ENCODE results near the gene NDUFS3.
"Not testable (repeated sequence)": the region's sequence is repeated elsewhere in the genome, so short reads cannot be mapped to it uniquely, and the experiment has no call there.

NDUFS3 gene

DNA sequence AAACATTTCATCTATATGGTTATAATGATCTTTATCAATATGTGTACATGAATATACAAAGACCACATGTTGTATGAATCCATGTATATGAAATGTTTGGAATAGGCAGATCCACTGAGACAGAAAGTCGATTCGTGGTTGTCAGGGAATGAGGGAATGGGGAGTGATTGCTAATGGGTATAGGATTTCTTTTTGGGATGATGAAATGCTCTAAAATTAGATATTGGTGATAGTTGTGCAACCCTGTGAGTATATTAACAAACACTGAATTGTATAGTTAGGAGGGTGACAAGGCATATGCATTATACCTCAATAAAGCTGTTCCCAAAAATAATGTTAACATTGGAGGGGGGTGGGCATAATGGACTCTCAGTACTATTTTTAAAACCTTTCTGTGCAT lies 18.4 kb upstream of the NDUFS3 start:
- TF ChIP-seq, protein P1, sequence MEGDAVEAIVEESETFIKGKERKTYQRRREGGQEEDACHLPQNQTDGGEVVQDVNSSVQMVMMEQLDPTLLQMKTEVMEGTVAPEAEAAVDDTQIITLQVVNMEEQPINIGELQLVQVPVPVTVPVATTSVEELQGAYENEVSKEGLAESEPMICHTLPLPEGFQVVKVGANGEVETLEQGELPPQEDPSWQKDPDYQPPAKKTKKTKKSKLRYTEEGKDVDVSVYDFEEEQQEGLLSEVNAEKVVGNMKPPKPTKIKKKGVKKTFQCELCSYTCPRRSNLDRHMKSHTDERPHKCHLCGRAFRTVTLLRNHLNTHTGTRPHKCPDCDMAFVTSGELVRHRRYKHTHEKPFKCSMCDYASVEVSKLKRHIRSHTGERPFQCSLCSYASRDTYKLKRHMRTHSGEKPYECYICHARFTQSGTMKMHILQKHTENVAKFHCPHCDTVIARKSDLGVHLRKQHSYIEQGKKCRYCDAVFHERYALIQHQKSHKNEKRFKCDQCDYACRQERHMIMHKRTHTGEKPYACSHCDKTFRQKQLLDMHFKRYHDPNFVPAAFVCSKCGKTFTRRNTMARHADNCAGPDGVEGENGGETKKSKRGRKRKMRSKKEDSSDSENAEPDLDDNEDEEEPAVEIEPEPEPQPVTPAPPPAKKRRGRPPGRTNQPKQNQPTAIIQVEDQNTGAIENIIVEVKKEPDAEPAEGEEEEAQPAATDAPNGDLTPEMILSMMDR (IDR thresholded peaks at IDR 0.05; ENCODE audit: poor library complexity, severe bottlenecking), result no peak
- no peaks in the 10 kb centered on the region for H3K9me3 ChIP-seq (ENCODE audit: severe bottlenecking)
- DNase-seq (ENCODE audit: low spot score), result no peak
- H3K36me3 ChIP-seq (ENCODE audit: low read depth), result no peaks in the 10 kb centered on the region
- ATAC-seq (ENCODE audit: low read depth), result no peak
- H3K27ac ChIP-seq (ENCODE audit: poor library complexity, severe bottlenecking), result no peak overlapping the region
- H3K4me1 ChIP-seq (ENCODE audit: insufficient read depth, poor library complexity, severe bottlenecking), result no peaks in the 10 kb centered on the region
- no peak overlapping the region for H3K4me3 ChIP-seq (ENCODE audit: severe bottlenecking)
- H3K27me3 ChIP-seq (ENCODE audit: insufficient read depth, poor library complexity, severe bottlenecking), result no peaks in the 10 kb centered on the region

- H3K36me3 ChIP-seq (ENCODE audit: low read depth); H3K4me3 ChIP-seq (ENCODE audit: severe bottlenecking); H3K4me1 ChIP-seq (ENCODE audit: insufficient read depth, poor library complexity, severe bottlenecking); ATAC-seq (ENCODE audit: low read depth); H3K27me3 ChIP-seq (ENCODE audit: insufficient read depth, poor library complexity, severe bottlenecking); H3K9me3 ChIP-seq (ENCODE audit: severe bottlenecking); DNase-seq (ENCODE audit: low spot score); H3K27ac ChIP-seq (ENCODE audit: poor library complexity, severe bottlenecking): not testable (repeated sequence)
These were observed 16.5 kb upstream of the NDUFS3 start for GRCh38 chr11:47562393-47562792.

DNA sequence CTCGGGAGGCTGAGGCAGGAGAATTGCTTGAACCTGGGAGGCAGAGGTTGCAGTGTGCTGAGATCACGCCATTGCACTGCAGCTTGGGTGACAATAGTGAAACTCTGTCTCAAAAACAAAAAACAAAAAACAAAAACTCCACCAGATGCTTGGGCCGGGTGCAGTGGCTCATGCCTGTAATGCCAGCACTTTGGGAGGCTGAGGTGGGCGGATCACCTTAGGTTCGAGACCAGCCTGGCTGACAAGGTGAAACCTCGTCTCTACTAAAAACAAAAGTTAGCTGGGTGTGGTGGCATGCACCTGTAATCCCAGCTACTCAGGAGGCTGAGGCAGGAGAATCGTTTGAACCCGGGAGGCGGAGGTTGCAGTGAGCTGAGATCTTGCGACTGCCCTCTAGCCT lies 14.5 kb upstream of the NDUFS3 start:
- not testable (repeated sequence) for DNase-seq (ENCODE audit: low spot score); H3K9me3 ChIP-seq (ENCODE audit: severe bottlenecking); ATAC-seq (ENCODE audit: low read depth); H3K4me1 ChIP-seq (ENCODE audit: insufficient read depth, poor library complexity, severe bottlenecking); H3K27me3 ChIP-seq (ENCODE audit: insufficient read depth, poor library complexity, severe bottlenecking); H3K27ac ChIP-seq (ENCODE audit: poor library complexity, severe bottlenecking); H3K4me3 ChIP-seq (ENCODE audit: severe bottlenecking)
- H3K36me3 ChIP-seq (ENCODE audit: low read depth), result peaks cover 19% of the 10 kb centered on the region

GRCh38 chr11:47564933-47565339 lies 13.9 kb upstream of the NDUFS3 start:
- Histone ChIP-seq H3K27ac (ENCODE audit: poor library complexity, severe bottlenecking) (peak overlapping the region; percentile 51), H3K4me3 (ENCODE audit: severe bottlenecking) (peak overlapping the region; percentile 61), H3K4me1 (ENCODE audit: insufficient read depth, poor library complexity, severe bottlenecking) (peaks cover 3% of the 10 kb centered on the region), H3K36me3 (ENCODE audit: low read depth) (peaks cover 25% of the 10 kb centered on the region), H3K27me3 (ENCODE audit: insufficient read depth, poor library complexity, severe bottlenecking) (no peaks in the 10 kb centered on the region), H3K9me3 (ENCODE audit: severe bottlenecking) (no peaks in the 10 kb centered on the region)
- ATAC-seq (ENCODE audit: low read depth), result no peak; the same call in 2 of the 3 replicates
- TF ChIP-seq, protein P1 (IDR thresholded peaks at IDR 0.05; ENCODE audit: poor library complexity, severe bottlenecking), result no peak
- no peak for DNase-seq (ENCODE audit: low spot score)

- DNase-seq (ENCODE audit: low spot score) (no peak), ATAC-seq (ENCODE audit: low read depth) (peak; percentile 89)
- Histone ChIP-seq H3K4me1 (ENCODE audit: insufficient read depth, poor library complexity, severe bottlenecking) (peaks cover 3% of the 10 kb centered on the region), H3K27ac (ENCODE audit: poor library complexity, severe bottlenecking) (peak within 1 kb of the TSS; percentile 51), H3K9me3 (ENCODE audit: severe bottlenecking) (no peaks in the 10 kb centered on the region), H3K36me3 (ENCODE audit: low read depth) (peaks cover 31% of the 10 kb centered on the region), H3K27me3 (ENCODE audit: insufficient read depth, poor library complexity, severe bottlenecking) (no peaks in the 10 kb centered on the region), H3K4me3 (ENCODE audit: severe bottlenecking) (peak within 1 kb of the TSS; percentile 61)
- TF ChIP-seq, protein P1 (IDR thresholded peaks at IDR 0.05; ENCODE audit: poor library complexity, severe bottlenecking), result no peak
These were observed 13.3 kb upstream of the NDUFS3 start, which contains the start of gene PTPMT1 for GRCh38 chr11:47565340-47566148. Gene PTPMT1 (plus strand): TSS chr11:47565599. CDS start chr11:47565623, 24 bp downstream.
